Neural cell (in vitro differentiated cells): ENCODE data around the gene EYS.

Experiments used
- CTCF ChIP-seq: fragments of 450-650 bp; IDR thresholded peaks from 2 replicates; pipeline ENCODE4 v1.5.1; 2014; ENCODE audit warnings: antibody characterized with exemption, mild to moderate bottlenecking, moderate library complexity; ENCODE audit not compliant: poor library complexity, severe bottlenecking
- EP300 ChIP-seq: fragments of 450-650 bp; conservative IDR thresholded peaks from 2 replicates; pipeline ENCODE4 v1.6.1; 2014; ENCODE audit warnings: antibody characterized with exemption, mild to moderate bottlenecking, moderate library complexity; ENCODE audit not compliant: poor library complexity, severe bottlenecking
- EZH2 ChIP-seq: fragments of 200-600, 300-800 bp; shearing (Covaris generic), sonication (generic); IDR thresholded peaks from 2 replicates; pipeline ENCODE4 v1.6.1; 2014; ENCODE audit warnings: antibody characterized with exemption, low read length, borderline replicate concordance, mild to moderate bottlenecking; ENCODE audit not compliant: insufficient read depth, poor library complexity, severe bottlenecking
- MXI1 ChIP-seq: fragments of 450-650 bp; conservative IDR thresholded peaks from 2 replicates; pipeline ENCODE4 v1.6.1; 2014; ENCODE audit warnings: antibody characterized with exemption, mild to moderate bottlenecking; ENCODE audit not compliant: poor library complexity, severe bottlenecking
- POLR2AphosphoS5 ChIP-seq: IDR thresholded peaks from 2 replicates; pipeline ENCODE4 v1.6.1; 2012
- RAD21 ChIP-seq: fragments of 450-650 bp; conservative IDR thresholded peaks from 2 replicates; pipeline ENCODE4 v1.6.1; 2014; ENCODE audit warnings: antibody characterized with exemption, mild to moderate bottlenecking, moderate library complexity
- REST ChIP-seq: IDR thresholded peaks from 2 replicates; pipeline ENCODE4 v1.6.1; 2012; ENCODE audit warnings: borderline replicate concordance
- SMC3 ChIP-seq: fragments of 450-650 bp; conservative IDR thresholded peaks from 2 replicates; pipeline ENCODE4 v1.6.1; 2014; ENCODE audit warnings: antibody characterized with exemption, mild to moderate bottlenecking, moderate library complexity; ENCODE audit not compliant: poor library complexity
- TAF1 ChIP-seq: IDR thresholded peaks from 2 replicates; pipeline ENCODE4 v1.6.1; 2012; ENCODE audit warnings: low read depth

- no peak for TF ChIP-seq EZH2
- no peak for TF ChIP-seq CTCF
- TF ChIP-seq SMC3, result no peak
- no peak for TF ChIP-seq EP300
- no peak for TF ChIP-seq REST
- no peak for TF ChIP-seq RAD21
- TF ChIP-seq POLR2AphosphoS5, result no peak
- TF ChIP-seq TAF1, result no peak
- TF ChIP-seq MXI1, result no peak
Measured at GRCh38 chr6:64848467-64848866, 858.6 kb downstream of the EYS start.
